K562 treated with DMSO at 1 percent for 4 hours (cell line): Measurements from ENCODE around the gene SLC2A4RG. TPM values are rescaled to one million over a fixed set of nuclear protein-coding genes. Genes with fewer than 3 reads are reported as not detected.

Experiments
- total RNA-seq: library from RNA; unstranded; fragments of 300-600 nt; gene quantifications from 2 replicates; pipeline ENCODE4 v1.2.3, GENCODE V29; 2022; ENCODE audit not compliant: insufficient read depth

SLC2A4RG gene
- 33.3 and 40.7 TPM in 2 replicates for total RNA-seq

GRCh38 chr20:63739130-63740069, at the start of gene SLC2A4RG:
TSS of gene SLC2A4RG (plus strand) at chr20:63739776. CDS start at chr20:63739913, 137 bp downstream.

GRCh38 chr20:63696628-63697356, 42.8 kb upstream of the SLC2A4RG start, which contains the start of gene TNFRSF6B:
TSS of gene TNFRSF6B (plus strand) at chr20:63696652. CDS start at chr20:63696768, 116 bp downstream.

GRCh38 chr20:63707558-63708300, 31.8 kb upstream of the SLC2A4RG start, which contains the start of the genes ARFRP1 and ZGPAT:
TSS of gene ARFRP1 (minus strand) at chr20:63707976. CDS start at chr20:63707091, 885 bp downstream.
TSS of gene ZGPAT (plus strand) at chr20:63708039. CDS start at chr20:63708581, 542 bp downstream.

GRCh38 chr20:63735859-63736718, 3.5 kb upstream of the SLC2A4RG start, which contains the start of gene LIME1:
TSS of gene LIME1 (plus strand) at chr20:63736664. CDS start at chr20:63737550, 886 bp downstream.

Other genes with a start within 250 kb of the SLC2A4RG start
- gene EEF1A2, start 240.7 kb upstream of the SLC2A4RG start, total RNA-seq = 79.2 and 82.8 TPM in 2 replicates
- gene PPDPF, start 219.0 kb upstream of the SLC2A4RG start, total RNA-seq = 97.8 and 102 TPM in 2 replicates
- gene PTK6, start 202.4 kb upstream of the SLC2A4RG start, total RNA-seq = not detected in 2 replicates
- gene SRMS, start 192.0 kb upstream of the SLC2A4RG start, total RNA-seq = not detected in 2 replicates
- gene FNDC11, start 185.6 kb upstream of the SLC2A4RG start, total RNA-seq = 0.27 TPM in 1 of 2 replicates, not detected in the other
- 26.0 and 31.7 TPM in 2 replicates for gene HELZ2, start 165.5 kb upstream of the SLC2A4RG start, total RNA-seq
- 9.0 and 9.1 TPM in 2 replicates for gene GMEB2, start 112.7 kb upstream of the SLC2A4RG start, total RNA-seq
- gene STMN3, start 86.4 kb upstream of the SLC2A4RG start, total RNA-seq = 12.4 and 14.0 TPM in 2 replicates
- 8.6 TPM in 2 replicates for gene RTEL1, start 81.5 kb upstream of the SLC2A4RG start, total RNA-seq
- gene TNFRSF6B, start 43.1 kb upstream of the SLC2A4RG start, total RNA-seq = 1.6 and 2.7 TPM in 2 replicates
- gene ARFRP1, start 31.8 kb upstream of the SLC2A4RG start, total RNA-seq = 25.5 and 28.4 TPM in 2 replicates
- gene ZGPAT, start 31.7 kb upstream of the SLC2A4RG start, total RNA-seq = 7.8 and 13.9 TPM in 2 replicates
- gene LIME1, start 3.1 kb upstream of the SLC2A4RG start, total RNA-seq = 13.3 and 13.4 TPM in 2 replicates
- gene ZBTB46, start 91.5 kb downstream of the SLC2A4RG start, total RNA-seq = 2.2 and 2.8 TPM in 2 replicates
- 4.8 and 6.2 TPM in 2 replicates for gene ABHD16B, start 121.7 kb downstream of the SLC2A4RG start, total RNA-seq
- 91.2 and 92.7 TPM in 2 replicates for gene TPD52L2, start 125.5 kb downstream of the SLC2A4RG start, total RNA-seq
- gene DNAJC5, start 155.3 kb downstream of the SLC2A4RG start, total RNA-seq = 29.7 and 35.4 TPM in 2 replicates
- gene UCKL1, start 216.6 kb downstream of the SLC2A4RG start, total RNA-seq = 47.8 and 52.1 TPM in 2 replicates
- 7.3 and 9.2 TPM in 2 replicates for gene ZNF512B, start 230.2 kb downstream of the SLC2A4RG start, total RNA-seq
- gene SAMD10, start 239.9 kb downstream of the SLC2A4RG start, total RNA-seq = 8.7 and 10.5 TPM in 2 replicates
- 70.4 and 76.0 TPM in 2 replicates for gene PRPF6, start 241.4 kb downstream of the SLC2A4RG start, total RNA-seq